Kidney tubule cell (primary cell): ENCODE results near the gene ZNF407.

Source experiments
- DNase-seq: peaks from one replicate; pipeline ENCODE4 v3.0.0-alpha.2; 2018; ENCODE audit warnings: low spot score

ZNF407 gene

DNA sequence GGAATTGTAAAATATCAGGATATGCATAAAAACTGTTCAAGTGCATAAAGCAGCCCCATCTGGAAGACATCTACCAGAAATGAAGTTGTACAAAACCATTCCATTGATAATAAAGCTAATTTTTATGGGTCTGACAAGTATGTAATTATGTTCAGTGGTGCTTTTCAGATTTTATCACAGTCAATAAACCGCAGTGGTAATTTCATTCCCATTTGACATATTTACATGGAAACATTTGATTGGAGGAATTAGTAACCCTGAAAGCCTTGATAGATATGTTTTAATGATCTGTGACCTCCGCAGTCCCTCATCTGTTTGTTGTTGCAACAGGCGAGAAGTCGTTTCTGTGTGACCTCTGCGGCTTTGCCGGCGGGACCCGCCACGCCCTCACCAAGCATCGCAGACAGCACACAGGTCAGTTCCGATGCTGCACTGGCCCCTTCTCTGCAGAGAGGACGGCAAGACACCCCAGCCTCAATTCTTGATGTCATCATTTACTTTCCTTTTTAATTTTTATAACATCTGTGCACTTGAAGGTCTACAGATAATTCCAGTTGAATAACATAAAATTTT is 283.1 kb downstream of the ZNF407 start:
- no peak for DNase-seq

- DNase-seq: no peak
Observed at GRCh38 chr18:74892066-74892627, 294.5 kb downstream of the ZNF407 start.

GRCh38 chr18:74895686-74896085 is 298.0 kb downstream of the ZNF407 start:
- DNase-seq: peak; percentile 81

GRCh38 chr18:74896390-74896991 is 298.8 kb downstream of the ZNF407 start:
- peak; percentile 71 for DNase-seq

DNA sequence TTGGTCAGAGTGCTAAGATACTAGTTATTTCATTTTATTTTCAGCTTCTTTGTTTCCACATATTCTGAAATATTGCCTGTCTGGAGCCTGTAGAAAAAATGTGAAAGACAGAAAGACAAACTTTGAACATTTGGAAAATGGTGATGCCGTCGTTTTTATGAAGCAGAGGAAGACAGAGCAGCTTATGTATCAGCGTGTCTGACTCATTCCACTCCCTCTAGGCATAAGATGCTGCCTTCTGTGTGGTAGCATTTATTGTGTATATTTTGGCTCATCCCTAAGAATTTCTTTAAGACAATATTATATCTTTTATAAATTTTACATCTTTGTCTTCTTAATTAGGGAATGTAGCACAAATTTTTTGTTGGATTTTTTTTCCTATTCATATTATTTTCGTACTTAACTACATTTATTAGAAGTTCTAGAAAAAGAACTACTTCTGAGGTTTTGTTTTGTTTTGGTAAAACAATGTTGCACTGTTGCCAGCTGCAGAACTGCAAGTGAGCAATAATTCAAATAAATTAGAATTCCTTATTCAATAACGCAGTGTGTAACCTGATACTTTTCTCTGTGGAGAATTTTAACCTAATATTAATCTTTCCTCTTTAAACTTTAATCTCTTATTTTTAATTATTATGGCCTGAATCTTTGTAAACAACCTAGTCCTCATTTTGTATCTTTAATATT is 300.4 kb downstream of the ZNF407 start:
- no peak for DNase-seq

- DNase-seq: peak; percentile 86
Observed at GRCh38 chr18:74898965-74899364, 301.3 kb downstream of the ZNF407 start.

GRCh38 chr18:74899554-74899953 is 301.9 kb downstream of the ZNF407 start:
- DNase-seq: peak; percentile 11

DNA sequence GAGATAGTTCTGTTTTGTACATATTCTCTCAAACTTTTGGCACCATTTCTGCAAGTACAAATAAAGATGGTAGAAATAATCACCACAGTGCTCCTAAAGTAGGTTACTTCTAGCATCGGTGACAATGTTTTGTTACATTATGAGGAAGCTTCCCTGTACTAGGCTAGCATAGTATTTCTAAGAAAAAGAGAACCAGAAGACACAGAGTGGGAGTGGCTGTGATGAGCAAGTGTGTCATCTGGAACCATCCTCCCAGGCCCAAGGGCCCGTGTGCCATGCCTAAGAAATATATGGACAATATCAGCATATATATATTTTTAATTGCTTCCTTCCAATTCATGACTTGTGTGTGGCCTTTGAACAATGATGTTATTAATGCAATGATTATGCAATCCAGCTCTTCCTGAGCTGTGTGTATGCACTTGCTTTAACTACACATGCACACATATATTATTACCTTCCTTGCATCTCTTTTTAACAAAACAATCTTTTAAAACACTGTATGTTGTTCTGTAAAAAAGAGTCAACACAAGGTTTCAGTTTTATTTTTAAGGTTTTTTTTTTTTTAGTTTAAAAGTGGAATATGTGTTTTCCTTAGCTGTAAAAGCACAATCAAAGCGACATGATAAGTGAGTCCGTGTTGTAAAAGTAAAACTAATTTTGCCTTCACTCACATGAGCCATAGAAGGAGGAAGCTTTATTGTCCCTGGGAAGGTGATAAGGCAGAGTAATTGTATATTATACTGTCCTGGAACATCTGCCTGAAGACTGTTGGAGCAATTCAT is 303.9 kb downstream of the ZNF407 start:
- DNase-seq: no peak

- DNase-seq: no peak
Observed at GRCh38 chr18:74902147-74902455, 304.4 kb downstream of the ZNF407 start.

GRCh38 chr18:74905247-74905646 is 307.6 kb downstream of the ZNF407 start:
- DNase-seq: no peak

DNA sequence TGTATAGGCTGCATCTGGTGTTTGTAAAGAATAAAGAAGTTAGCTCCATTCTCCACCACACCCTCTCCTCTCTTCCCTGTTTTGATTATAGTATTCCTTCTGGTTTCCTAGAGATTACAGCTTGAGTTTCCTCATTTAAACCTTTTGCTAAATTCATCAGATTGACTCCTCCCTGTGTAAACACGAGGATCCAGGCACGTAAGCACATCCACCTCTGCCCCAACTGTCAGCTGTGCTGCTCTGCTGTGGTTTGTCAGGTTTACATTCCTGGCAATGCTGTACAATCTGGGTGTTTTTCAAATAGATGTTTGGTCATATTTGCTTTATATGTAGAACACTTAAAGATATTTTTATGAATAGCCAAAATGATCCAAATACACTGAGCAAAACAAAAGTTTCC is 308.5 kb downstream of the ZNF407 start:
- no peak for DNase-seq

GRCh38 chr18:74914052-74914591 is 316.5 kb downstream of the ZNF407 start:
- DNase-seq: no peak

- DNase-seq: no peak
Observed at GRCh38 chr18:74914648-74915047, 317.0 kb downstream of the ZNF407 start.

DNA sequence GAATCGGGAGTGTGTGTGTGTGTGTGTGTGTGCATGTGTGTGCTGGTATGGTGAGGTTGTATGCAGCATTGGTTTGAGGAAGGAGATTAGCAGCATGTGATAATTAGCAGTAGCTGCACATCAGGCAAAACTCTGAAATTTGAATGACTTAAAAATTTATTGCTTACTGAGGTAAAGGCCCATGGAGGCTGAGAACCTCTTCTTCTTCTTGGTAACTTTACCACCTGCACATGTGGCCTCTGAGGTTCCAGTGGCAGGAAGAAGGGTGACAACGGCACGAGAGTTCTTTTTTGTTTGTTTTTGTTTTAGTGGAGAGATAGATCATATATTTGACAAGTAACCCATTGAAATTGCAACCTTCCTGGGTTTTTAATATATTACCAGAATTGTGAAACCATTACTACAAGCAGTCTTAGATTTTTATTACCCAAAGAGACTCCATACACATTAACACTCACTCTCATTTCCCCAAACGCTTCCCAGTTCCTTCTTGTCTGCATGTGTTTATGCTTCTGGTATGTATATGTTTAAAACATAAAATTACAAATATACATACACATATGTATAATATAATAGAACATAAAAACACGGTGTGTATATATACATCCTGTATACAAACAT is 319.2 kb downstream of the ZNF407 start:
- no peak for DNase-seq

GRCh38 chr18:74918276-74918790 is 320.7 kb downstream of the ZNF407 start:
- no peak for DNase-seq

- no peak for DNase-seq
Observed at GRCh38 chr18:74921057-74921820, 323.6 kb downstream of the ZNF407 start.

GRCh38 chr18:74926051-74926450 is 328.4 kb downstream of the ZNF407 start:
- DNase-seq: no peak

- no peak for DNase-seq
Observed at GRCh38 chr18:74928194-74928968, 330.7 kb downstream of the ZNF407 start.

- no peak for DNase-seq
Observed at GRCh38 chr18:74929110-74929509, 331.4 kb downstream of the ZNF407 start.

DNA sequence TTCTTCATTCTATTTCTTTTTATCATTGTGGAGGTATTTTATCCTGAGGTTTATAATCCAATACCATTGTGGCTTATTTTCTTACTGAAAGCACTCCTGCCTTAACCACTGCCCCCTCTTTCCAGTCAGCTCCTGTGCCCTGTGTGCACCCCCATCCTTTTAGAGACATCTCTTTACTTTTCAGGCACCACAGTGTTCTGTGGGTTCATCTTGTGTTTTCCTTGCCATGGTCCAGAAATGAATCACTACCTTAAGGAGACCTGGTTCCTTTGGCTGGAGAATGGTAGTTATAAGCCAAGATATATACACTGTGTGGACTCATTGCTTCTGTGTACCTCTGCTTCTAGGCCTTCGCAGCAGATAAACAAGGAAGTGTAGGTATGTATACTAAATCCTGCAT is 332.9 kb downstream of the ZNF407 start:
- no peak for DNase-seq
